Endothelial cell of umbilical vein (primary cell): ENCODE data around the gene SLC35F5.

Source experiments
- EZH2 ChIP-seq: IDR thresholded peaks from 2 replicates; pipeline ENCODE4 v1.6.1; 2012; ENCODE audit warnings: borderline replicate concordance, low read depth, mild to moderate bottlenecking, moderate library complexity, low read length, inconsistent platforms; ENCODE audit not compliant: severe bottlenecking
- FOS ChIP-seq: IDR thresholded peaks from 2 replicates; pipeline ENCODE4 v1.6.1; 2011; ENCODE audit warnings: mild to moderate bottlenecking, low read length, moderate library complexity, borderline replicate concordance; ENCODE audit not compliant: insufficient read depth
- JUN ChIP-seq: IDR thresholded peaks from 2 replicates; pipeline ENCODE4 v1.6.1; 2011; ENCODE audit warnings: borderline replicate concordance, low read depth; ENCODE audit not compliant: insufficient read length, insufficient read depth
- POLR2A ChIP-seq: IDR thresholded peaks from 2 replicates; pipeline ENCODE4 v1.6.1; 2012; ENCODE audit warnings: low read depth, mild to moderate bottlenecking, control low read depth, low read length
- POLR2AphosphoS5 ChIP-seq: IDR thresholded peaks from 2 replicates; pipeline ENCODE4 v1.6.1; 2012; ENCODE audit warnings: low read depth, mild to moderate bottlenecking, control low read depth, low read length, moderate library complexity; ENCODE audit not compliant: insufficient read depth
- TF ChIP-seq, protein P1 (sequence below): IDR thresholded peaks from 2 replicates; pipeline ENCODE4 v1.6.1; 2011; ENCODE audit not compliant: insufficient read depth, insufficient read length
- TF ChIP-seq, protein P2 (sequence below), 2 donors: IDR thresholded peaks; 1 replicate in 1 of 2; 2 replicates in 1 of 2; pipeline ENCODE4 v1.5.1; 2011; ENCODE audit warnings: low read length in 2 of 2, mild to moderate bottlenecking in 2 of 2, moderate library complexity in 2 of 2, control low read depth in 1 of 2, inconsistent platforms in 1 of 2, low read depth in 1 of 2; ENCODE audit not compliant: insufficient read depth in 1 of 2; ENCODE audit errors: extremely low read depth in 1 of 2

DNA sequence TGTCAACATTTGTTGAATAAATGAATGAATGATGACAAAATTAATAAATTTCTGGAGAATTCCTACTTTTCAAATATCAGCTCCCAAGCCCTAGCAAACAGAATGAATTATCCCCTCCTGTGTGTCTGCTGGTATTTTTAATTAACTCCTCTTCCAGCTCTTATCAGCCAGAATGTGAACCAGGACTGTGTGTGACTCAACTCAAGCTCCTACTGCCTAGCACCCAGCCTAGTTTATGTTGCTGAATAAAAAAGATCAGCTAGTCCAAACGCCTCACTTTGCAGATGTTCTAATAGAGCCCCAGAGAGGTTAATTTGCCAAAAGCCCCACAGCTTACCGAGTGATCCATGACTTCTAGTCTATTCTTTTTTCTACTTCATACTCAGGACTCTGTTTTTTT lies 79.1 kb downstream of the SLC35F5 start:
- TF ChIP-seq EZH2, result no peak
- TF ChIP-seq, protein P1, sequence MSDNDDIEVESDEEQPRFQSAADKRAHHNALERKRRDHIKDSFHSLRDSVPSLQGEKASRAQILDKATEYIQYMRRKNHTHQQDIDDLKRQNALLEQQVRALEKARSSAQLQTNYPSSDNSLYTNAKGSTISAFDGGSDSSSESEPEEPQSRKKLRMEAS, result no peak
- no peak for TF ChIP-seq POLR2AphosphoS5
- TF ChIP-seq, protein P2, sequence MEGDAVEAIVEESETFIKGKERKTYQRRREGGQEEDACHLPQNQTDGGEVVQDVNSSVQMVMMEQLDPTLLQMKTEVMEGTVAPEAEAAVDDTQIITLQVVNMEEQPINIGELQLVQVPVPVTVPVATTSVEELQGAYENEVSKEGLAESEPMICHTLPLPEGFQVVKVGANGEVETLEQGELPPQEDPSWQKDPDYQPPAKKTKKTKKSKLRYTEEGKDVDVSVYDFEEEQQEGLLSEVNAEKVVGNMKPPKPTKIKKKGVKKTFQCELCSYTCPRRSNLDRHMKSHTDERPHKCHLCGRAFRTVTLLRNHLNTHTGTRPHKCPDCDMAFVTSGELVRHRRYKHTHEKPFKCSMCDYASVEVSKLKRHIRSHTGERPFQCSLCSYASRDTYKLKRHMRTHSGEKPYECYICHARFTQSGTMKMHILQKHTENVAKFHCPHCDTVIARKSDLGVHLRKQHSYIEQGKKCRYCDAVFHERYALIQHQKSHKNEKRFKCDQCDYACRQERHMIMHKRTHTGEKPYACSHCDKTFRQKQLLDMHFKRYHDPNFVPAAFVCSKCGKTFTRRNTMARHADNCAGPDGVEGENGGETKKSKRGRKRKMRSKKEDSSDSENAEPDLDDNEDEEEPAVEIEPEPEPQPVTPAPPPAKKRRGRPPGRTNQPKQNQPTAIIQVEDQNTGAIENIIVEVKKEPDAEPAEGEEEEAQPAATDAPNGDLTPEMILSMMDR (IDR thresholded peaks at IDR 0.05; ENCODE audit: extremely low read depth in 1 of 2, insufficient read depth in 1 of 2, low read depth in 1 of 2, low read length in 2 of 2), result no peak
- TF ChIP-seq POLR2A, result no peak
- TF ChIP-seq FOS, result no peak
- no peak for TF ChIP-seq JUN
